Skeletal muscle cell (primary cell): ENCODE data around the gene PTPRT.

Experiments used
- DNase-seq: peaks from one replicate; pipeline ENCODE4 v3.0.0-alpha.2; 2010; ENCODE audit warnings: low read depth
- H3K4me3 ChIP-seq: 2 replicates; pipeline ENCODE4 v1.5.1; 2011; ENCODE audit warnings: low read depth, mild to moderate bottlenecking, control low read depth, low read length, moderate library complexity

Gene PTPRT

DNA sequence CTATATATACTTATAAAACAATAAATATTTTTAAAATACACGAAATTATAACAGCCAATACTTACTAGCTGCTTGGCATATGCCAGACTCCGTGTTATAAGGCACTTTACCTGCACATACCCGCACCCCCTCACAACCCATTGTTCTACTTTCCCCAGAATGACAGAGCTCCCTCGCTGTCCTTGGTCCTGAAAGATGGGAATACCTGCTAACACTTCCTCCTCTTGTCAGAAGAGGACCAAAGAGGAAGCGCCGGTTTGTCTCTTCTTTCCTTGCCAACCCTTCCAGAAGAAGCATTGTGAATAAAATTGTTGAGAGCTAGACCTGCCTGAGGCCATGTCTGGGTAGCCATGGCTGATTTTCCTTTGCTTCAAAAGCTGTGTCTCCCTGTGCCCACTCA, 149.3 kb downstream of the PTPRT start:
- DNase-seq = no peak
- H3K4me3 ChIP-seq = no peak overlapping the region

- no peak overlapping the region for H3K4me3 ChIP-seq
- no peak for DNase-seq
These were observed 151.9 kb downstream of the PTPRT start for GRCh38 chr20:43037605-43038309.

DNA sequence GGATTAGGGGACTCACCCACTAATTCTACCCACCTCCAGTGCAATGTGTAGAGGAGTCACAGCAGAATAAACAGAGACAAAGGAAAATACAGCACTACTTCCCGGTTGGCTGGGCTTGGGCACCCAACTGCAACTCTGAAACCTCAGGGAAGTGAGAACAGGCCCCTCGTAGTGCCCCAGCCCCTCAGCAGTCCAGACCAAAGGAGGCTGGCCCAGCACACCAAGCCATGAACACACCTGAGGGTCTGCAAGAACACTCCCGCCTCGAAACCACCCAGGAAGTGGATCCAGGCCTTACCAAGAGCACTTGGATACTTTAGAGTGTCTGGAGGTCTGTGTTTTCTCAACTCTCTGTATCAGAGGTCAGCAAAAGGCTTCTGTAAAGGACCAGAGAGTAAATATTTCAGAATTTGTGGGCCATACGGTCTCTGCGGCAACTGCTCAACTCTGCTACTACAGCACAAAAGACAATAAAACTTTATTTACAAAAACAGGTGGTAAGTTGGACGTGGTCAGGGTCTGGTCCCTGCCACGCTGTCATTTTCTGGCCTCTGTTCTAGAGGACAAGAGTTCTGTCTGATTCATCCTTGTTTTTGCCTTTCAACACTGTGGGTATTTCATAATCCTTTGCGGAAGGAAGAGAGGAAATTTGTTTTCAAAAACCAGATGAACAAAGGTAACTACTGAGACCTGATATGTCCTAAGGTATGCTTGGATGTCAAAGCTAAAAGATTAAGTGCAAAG, 154.6 kb downstream of the PTPRT start:
- no peak overlapping the region for H3K4me3 ChIP-seq
- DNase-seq = no peak

- H3K4me3 ChIP-seq = no peak overlapping the region
- no peak for DNase-seq
These were observed 157.2 kb downstream of the PTPRT start for GRCh38 chr20:43032459-43032858.

DNA sequence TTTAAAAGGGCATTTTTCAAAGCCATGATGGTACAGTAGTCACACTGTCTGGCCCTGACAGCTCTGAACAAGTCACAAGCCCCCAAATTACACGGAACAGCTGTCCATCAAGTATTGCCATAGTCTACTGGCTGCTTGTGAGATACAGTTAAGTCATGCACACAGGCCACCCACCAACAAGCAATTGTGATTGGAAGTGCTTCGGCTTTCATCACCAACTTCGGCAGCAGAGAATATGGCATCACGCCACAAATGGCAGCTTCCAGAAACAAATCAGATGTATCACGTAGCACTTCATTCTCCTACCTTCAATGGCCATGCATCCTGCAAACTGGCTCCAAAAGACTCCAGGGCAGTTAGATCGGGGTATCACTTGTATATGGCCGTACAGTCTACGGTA, 160.5 kb downstream of the PTPRT start:
- DNase-seq = no peak
- H3K4me3 ChIP-seq = no peak overlapping the region

DNA sequence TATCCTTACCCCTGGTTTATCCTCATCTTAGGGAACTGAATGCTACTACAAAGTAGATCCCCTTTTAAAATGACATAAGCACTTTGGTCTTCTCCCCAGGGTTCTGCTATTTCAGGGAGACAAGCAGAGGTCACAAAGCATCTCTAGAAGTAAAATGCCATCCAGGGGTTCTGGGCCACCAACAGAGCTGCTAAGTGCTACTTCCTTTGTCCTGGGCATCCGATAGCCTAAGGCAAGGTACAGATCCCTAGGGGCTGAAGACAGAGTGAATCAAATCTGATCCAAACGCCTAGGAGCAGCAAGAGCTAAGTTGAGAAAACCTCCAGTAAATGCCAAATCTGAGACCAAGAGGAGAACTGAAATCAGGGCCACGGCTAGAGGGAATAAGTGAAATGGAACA, 161.2 kb downstream of the PTPRT start:
- no peak for DNase-seq
- H3K4me3 ChIP-seq = no peak overlapping the region

DNA sequence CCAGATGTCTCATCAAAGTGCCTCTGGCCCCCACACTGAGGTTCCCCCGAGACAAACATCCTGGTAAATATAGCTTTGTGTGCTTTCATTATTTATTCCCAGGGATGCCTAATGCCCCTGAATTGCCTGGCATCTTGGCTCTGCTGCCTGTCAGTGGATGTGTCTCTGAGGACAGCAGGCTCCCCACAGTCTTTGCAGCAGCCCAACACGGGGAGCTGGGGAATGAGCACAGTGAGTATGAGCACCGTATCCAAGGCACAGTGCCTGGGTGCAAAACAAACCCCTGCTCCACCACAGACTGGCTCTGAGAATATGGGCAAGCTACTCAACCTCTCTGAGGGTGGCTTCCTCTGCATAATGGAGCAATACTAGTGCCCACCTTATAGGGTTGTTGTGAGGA, 165.9 kb downstream of the PTPRT start:
- no peak for DNase-seq
- no peak overlapping the region for H3K4me3 ChIP-seq

GRCh38 chr20:43022568-43022967, 167.1 kb downstream of the PTPRT start:
- no peak overlapping the region for H3K4me3 ChIP-seq
- DNase-seq = no peak

- DNase-seq = no peak
- no peak overlapping the region for H3K4me3 ChIP-seq
These were observed 167.6 kb downstream of the PTPRT start for GRCh38 chr20:43022081-43022480.

DNA sequence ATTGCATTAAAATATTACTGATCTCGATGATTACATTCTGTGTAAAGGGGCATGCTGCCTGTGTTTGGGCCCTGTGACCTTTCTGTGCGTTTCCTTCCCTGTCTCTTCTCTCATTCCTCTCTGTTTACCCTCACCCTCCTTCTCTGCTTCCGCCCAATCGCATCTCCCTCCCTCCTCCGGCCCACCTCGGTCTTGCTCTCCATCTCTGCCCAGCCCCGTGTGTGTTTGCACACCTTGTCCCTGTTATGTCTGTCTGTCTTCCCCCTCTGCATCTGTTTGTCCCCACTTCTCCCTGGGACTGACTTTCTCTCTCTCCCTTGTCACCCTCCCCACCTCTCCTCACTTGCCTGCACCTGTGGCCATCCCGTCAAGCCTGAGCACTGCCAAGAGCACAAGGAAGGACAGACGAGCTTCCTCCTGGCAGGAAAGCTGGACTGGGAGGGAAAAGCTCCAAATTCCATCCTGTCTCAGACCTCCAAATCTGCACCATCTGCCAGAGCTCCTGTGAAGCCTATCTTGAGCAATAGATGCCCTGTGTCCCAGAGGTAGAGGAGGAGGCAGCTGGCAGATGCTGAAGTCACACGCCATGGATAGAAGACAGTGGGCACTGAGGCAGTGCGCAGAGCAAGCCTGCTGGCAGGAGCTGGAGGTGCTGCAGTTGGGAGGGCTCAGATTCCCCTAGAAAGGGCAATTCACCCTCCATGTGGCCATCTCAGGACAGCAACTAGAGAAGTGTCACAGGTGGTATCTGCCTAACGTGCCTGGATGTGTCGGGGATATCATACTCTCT, 172.3 kb downstream of the PTPRT start:
- no peak overlapping the region for H3K4me3 ChIP-seq
- no peak for DNase-seq

GRCh38 chr20:43016257-43016656, 173.4 kb downstream of the PTPRT start:
- no peak for DNase-seq
- H3K4me3 ChIP-seq = no peak overlapping the region

DNA sequence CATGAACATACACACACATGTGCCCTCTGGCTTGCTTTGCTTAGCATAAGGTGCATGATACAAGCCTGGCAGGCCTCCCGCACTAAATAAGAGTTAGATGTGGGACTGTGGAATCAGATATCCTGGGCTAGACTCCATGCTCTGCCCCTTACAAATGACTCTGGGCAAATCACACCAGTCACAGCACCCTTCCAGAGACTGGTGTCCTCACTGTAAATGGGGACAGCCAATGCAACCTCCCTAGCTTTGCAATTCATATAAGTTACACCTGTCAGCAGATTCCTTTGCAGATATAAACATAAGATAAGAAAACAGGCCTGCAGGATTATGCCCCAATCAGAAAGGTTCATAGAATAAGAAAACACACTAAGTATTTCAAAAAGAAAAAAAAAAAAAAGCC, 174.1 kb downstream of the PTPRT start:
- no peak for DNase-seq
- no peak overlapping the region for H3K4me3 ChIP-seq

GRCh38 chr20:43014206-43014605, 175.5 kb downstream of the PTPRT start:
- no peak for DNase-seq
- H3K4me3 ChIP-seq = no peak overlapping the region

- no peak overlapping the region for H3K4me3 ChIP-seq
- no peak for DNase-seq
These were observed 178.2 kb downstream of the PTPRT start for GRCh38 chr20:43011491-43011890.

- no peak for DNase-seq
These were observed 180.2 kb downstream of the PTPRT start for GRCh38 chr20:43009532-43009931.

DNA sequence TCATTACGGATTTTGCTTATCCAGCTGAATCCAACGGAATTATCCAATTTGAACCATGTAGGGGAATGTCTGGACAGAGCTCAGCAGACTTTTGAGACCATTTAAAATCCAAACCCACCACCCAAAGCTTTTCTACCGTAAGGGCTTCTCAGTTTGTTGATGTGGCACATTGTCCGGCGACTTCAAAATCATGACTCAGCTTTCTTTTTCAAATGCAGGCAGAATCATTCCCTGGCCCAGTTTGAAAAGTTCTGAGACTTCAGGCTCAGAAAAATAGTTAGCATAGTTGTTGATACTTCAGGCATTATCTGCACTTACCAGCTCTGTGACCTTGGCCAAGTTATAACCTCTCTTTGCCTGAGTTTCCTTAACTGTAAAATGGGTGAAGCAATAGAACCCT, 182.2 kb downstream of the PTPRT start:
- no peak for DNase-seq
- no peak overlapping the region for H3K4me3 ChIP-seq

More at GRCh38 chr20:43009532-43009931, 180.2 kb downstream of the PTPRT start:
- no peak overlapping the region for H3K4me3 ChIP-seq

DNA sequence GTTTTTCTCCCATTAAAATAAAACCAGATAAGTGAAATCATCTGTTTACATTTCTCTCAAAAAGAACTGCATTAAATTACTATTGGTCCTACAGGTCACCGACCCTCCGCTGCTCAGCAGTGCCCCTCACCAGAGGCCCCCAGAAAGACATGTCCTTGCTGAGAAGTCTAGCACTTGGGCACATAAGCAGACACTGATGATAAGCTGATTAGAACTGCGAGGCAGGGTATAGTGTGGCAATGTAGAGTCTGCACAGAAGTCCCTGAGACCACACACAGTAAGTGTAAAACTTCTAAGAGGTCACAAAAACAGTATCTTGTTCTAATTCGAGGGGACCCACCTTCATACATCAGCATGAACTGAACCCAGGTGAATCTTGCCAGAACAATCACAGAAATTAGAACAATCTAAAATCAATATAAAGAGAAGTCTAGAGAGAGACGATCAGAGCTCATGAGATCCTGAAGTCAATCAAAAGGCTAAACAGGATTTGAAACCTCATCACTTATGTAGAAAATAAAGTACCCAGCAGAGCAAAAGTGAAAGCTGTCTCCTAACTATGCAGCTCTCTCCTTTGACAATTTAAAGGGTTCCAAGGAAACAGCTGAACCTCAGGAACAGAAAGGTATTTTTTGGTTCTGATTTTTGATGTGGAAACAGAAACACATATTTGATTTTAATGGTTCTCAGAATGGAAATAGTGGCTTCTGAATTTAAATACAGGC, 182.9 kb downstream of the PTPRT start:
- DNase-seq = no peak
- H3K4me3 ChIP-seq = no peak overlapping the region

GRCh38 chr20:43003318-43003944, 186.3 kb downstream of the PTPRT start:
- H3K4me3 ChIP-seq = no peak overlapping the region
- no peak for DNase-seq

- DNase-seq = no peak
- no peak overlapping the region for H3K4me3 ChIP-seq
These were observed 193.6 kb downstream of the PTPRT start for GRCh38 chr20:42996141-42996540.
